SK-N-SH (cell line): ENCODE data around the gene MRPL1. TPM values are rescaled to one million over a fixed set of nuclear protein-coding genes. Genes with fewer than 3 reads are reported as not detected.

Source experiments
- CTCF ChIA-PET: fragments of 300-600, 350-600 bp; formaldehyde crosslinking; extraction: SDS; loops from one replicate; lab custom pipeline; 2021; lab: Yijun Ruan, JAX
- POLR2A ChIA-PET: fragments of 350-600 bp; sonication (Branson Sonifier 250); formaldehyde crosslinking; extraction: SDS; loops from one replicate; lab custom pipeline; 2020; ENCODE audit warnings: antibody characterized with exemption, inconsistent platforms; lab: Yijun Ruan, JAX
- DNase-seq: peaks from one replicate; pipeline ENCODE4 v3.0.0; 2012
- H2AFZ ChIP-seq: fragments of 200-600 bp; sonication (generic); 2 replicates; pipeline ENCODE4 v1.8.1; 2016; ENCODE audit warnings: antibody characterized with exemption, mild to moderate bottlenecking, low read depth
- H3F3A ChIP-seq: fragments of 200-600 bp; sonication (generic); replicated peaks from 2 replicates; pipeline ENCODE3; 2016; ENCODE audit warnings: antibody characterized with exemption, mild to moderate bottlenecking; ENCODE audit not compliant: insufficient read depth
- H3K27ac ChIP-seq, 2 experiments: fragments of 200-500 bp in 1 of 2; fragments of 200-600 bp in 1 of 2; sonication (Bioruptor generic) in 1 of 2; sonication (generic), shearing (Covaris generic) in 1 of 2; 2 replicates each; pipeline versions ENCODE4 v1.5.1 to v1.6.1; 2014 to 2016; ENCODE audit warnings: low read depth in 2 of 2, inconsistent platforms in 1 of 2, low read length in 1 of 2, mild to moderate bottlenecking in 1 of 2, mixed read lengths in 1 of 2
- H3K27me3 ChIP-seq: fragments of 200-600 bp; sonication (generic), shearing (Covaris generic); 2 replicates; pipeline ENCODE4 v1.6.1; 2016; ENCODE audit warnings: mixed run types; ENCODE audit not compliant: insufficient read depth
- H3K36me3 ChIP-seq, 2 experiments: fragments of 200-500 bp in 1 of 2; fragments of 200-600 bp in 1 of 2; sonication (Bioruptor generic) in 1 of 2; sonication (generic) in 1 of 2; replicated peaks in 1 of 2; 2 replicates each; pipeline versions ENCODE3 to v1.5.1; 2014 to 2016; ENCODE audit warnings: low read length in 1 of 2, mild to moderate bottlenecking in 1 of 2; ENCODE audit not compliant: insufficient read depth in 2 of 2, control insufficient read depth in 1 of 2
- H3K4me1 ChIP-seq, 2 experiments: fragments of 200-500 bp in 1 of 2; fragments of 200-600 bp in 1 of 2; sonication (Bioruptor generic) in 1 of 2; sonication (generic), shearing (Covaris generic) in 1 of 2; 2 replicates each; pipeline versions ENCODE4 v1.5.1 to v1.6.1; 2014 to 2016; ENCODE audit warnings: low read depth in 1 of 2, low read length in 1 of 2, mixed run types in 1 of 2; ENCODE audit not compliant: insufficient read depth in 2 of 2, control insufficient read depth in 1 of 2
- H3K4me2 ChIP-seq: fragments of 200-600 bp; sonication (generic), shearing (Covaris generic); 2 replicates; pipeline ENCODE4 v1.6.1; 2017; ENCODE audit warnings: mixed run types
- H3K4me3 ChIP-seq, 2 experiments: fragments of 200-500 bp in 1 of 2; fragments of 200-600 bp in 1 of 2; sonication (Bioruptor generic) in 1 of 2; sonication (generic), shearing (Covaris generic) in 1 of 2; 2 replicates each; pipeline versions ENCODE4 v1.5.1 to v1.8.1; 2014 to 2016; ENCODE audit warnings: low read depth in 2 of 2, inconsistent platforms in 1 of 2, low read length in 1 of 2, mild to moderate bottlenecking in 1 of 2, mixed read lengths in 1 of 2, moderate library complexity in 1 of 2
- H3K79me2 ChIP-seq: fragments of 200-600 bp; sonication (generic); 2 replicates; pipeline ENCODE4 v1.8.1; 2017; ENCODE audit warnings: mild to moderate bottlenecking; ENCODE audit not compliant: insufficient read depth
- H3K9ac ChIP-seq: fragments of 200-600 bp; sonication (generic); 2 replicates; pipeline ENCODE4 v1.6.1; 2017; ENCODE audit warnings: mixed run types
- H3K9me2 ChIP-seq: fragments of 200-600 bp; sonication (generic); 2 replicates; pipeline ENCODE4 v1.6.1; 2017; ENCODE audit warnings: mixed run types
- H3K9me3 ChIP-seq: fragments of 200-600 bp; sonication (generic); 2 replicates; pipeline ENCODE4 v1.6.1; 2017; ENCODE audit warnings: mixed run types, mild to moderate bottlenecking, moderate library complexity
- H4K20me1 ChIP-seq: fragments of 200-600 bp; sonication (generic); 2 replicates; pipeline ENCODE4 v1.6.1; 2017; ENCODE audit warnings: mild to moderate bottlenecking, mixed run types; ENCODE audit not compliant: insufficient read depth
- CHD2 ChIP-seq: fragments of 150-350 bp; IDR thresholded peaks from 2 replicates; pipeline ENCODE4 v1.6.1; 2018; ENCODE audit warnings: low read length; ENCODE audit not compliant: partially characterized antibody
- CTCF ChIP-seq: fragments of 200-600 bp; sonication (generic); IDR thresholded peaks from 2 replicates; pipeline ENCODE4 v1.6.1; 2017; ENCODE audit warnings: antibody characterized with exemption, mild to moderate bottlenecking, moderate library complexity
- ELF1 ChIP-seq: IDR thresholded peaks from 2 replicates; pipeline ENCODE4 v1.4.0; 2012
- EP300 ChIP-seq, 2 experiments: IDR thresholded peaks; 2 replicates each; pipeline versions ENCODE4 v1.4.0 to v1.6.1; 2012; ENCODE audit warnings: borderline replicate concordance in 1 of 2, low read depth in 1 of 2, low read length in 1 of 2
- EZH2phosphoT487 ChIP-seq: fragments of 200-600 bp; sonication (generic); IDR thresholded peaks from 2 replicates; pipeline ENCODE4 v1.6.1; 2017; ENCODE audit warnings: low read depth, mixed run types, mild to moderate bottlenecking, antibody characterized with exemption, moderate library complexity, borderline replicate concordance
- FOSL2 ChIP-seq: IDR thresholded peaks from 2 replicates; pipeline ENCODE4 v1.4.0; 2012; ENCODE audit warnings: low read depth, mild to moderate bottlenecking, moderate library complexity, borderline replicate concordance
- FOXM1 ChIP-seq: IDR thresholded peaks from 2 replicates; pipeline ENCODE4 v1.4.0; 2012; ENCODE audit warnings: low read depth, mild to moderate bottlenecking
- JUND ChIP-seq: IDR thresholded peaks from 2 replicates; pipeline ENCODE4 v1.4.0; 2012
- MEF2A ChIP-seq: IDR thresholded peaks from 2 replicates; pipeline ENCODE4 v1.4.0; 2012; ENCODE audit warnings: low read depth, borderline replicate concordance
- MXI1 ChIP-seq: IDR thresholded peaks from 2 replicates; pipeline ENCODE4 v1.6.1; 2012; ENCODE audit warnings: mild to moderate bottlenecking, low read depth, low read length, improper control_type of control experiment
- NRF1 ChIP-seq: IDR thresholded peaks from 2 replicates; pipeline ENCODE4 v1.6.1; 2012; ENCODE audit warnings: low read depth, mild to moderate bottlenecking, low read length
- RAD21 ChIP-seq: IDR thresholded peaks from 2 replicates; pipeline ENCODE4 v1.6.1; 2012; ENCODE audit warnings: mild to moderate bottlenecking, low read length
- RCOR1 ChIP-seq: fragments of 150-350 bp; IDR thresholded peaks from 2 replicates; pipeline ENCODE4 v1.6.1; 2017; ENCODE audit warnings: antibody characterized with exemption, low read length
- REST ChIP-seq: IDR thresholded peaks from 2 replicates; pipeline ENCODE4 v1.6.1; 2012; ENCODE audit warnings: mild to moderate bottlenecking, low read depth, low read length, moderate library complexity
- RFX5 ChIP-seq: IDR thresholded peaks from 2 replicates; pipeline ENCODE4 v1.6.1; 2012; ENCODE audit warnings: mild to moderate bottlenecking, improper control_type of control experiment, low read length
- SMC3 ChIP-seq: IDR thresholded peaks from 2 replicates; pipeline ENCODE4 v1.6.1; 2012; ENCODE audit warnings: low read depth, low read length, improper control_type of control experiment
- TAF1 ChIP-seq: IDR thresholded peaks from 2 replicates; pipeline ENCODE4 v1.6.1; 2012; ENCODE audit warnings: low read depth, mild to moderate bottlenecking, low read length, moderate library complexity, borderline replicate concordance
- TEAD4 ChIP-seq: IDR thresholded peaks from 2 replicates; pipeline ENCODE4 v1.4.0; 2012; ENCODE audit warnings: mild to moderate bottlenecking, borderline replicate concordance; ENCODE audit not compliant: insufficient read depth
- USF2 ChIP-seq: fragments of 150-350 bp; IDR thresholded peaks from 2 replicates; pipeline ENCODE4 v1.6.1; 2017; ENCODE audit warnings: antibody characterized with exemption, low read length, low read depth, borderline replicate concordance
- YY1 ChIP-seq: IDR thresholded peaks from 2 replicates; pipeline ENCODE4 v1.4.0; 2012; ENCODE audit warnings: low read depth, mild to moderate bottlenecking
- whole genome bisulfite sequencing: methylation state at CpG from one replicate; pipeline ENCODE4 v1.1.6; 2017; ENCODE audit warnings: low lambda C conversion rate; 5-methylcytosine and 5-hydroxymethylcytosine counted together
- polyA plus RNA-seq, 3 experiments: library from polyadenylated mRNA; depleted of rRNA; stranded (reverse); fragments of >200 nt; gene quantifications; 2 replicates each; pipeline ENCODE4 v1.2.3, GENCODE V29; 2012
- TF ChIP-seq, protein P1 (sequence below): IDR thresholded peaks from 2 replicates; pipeline ENCODE4 v1.4.0; 2012; ENCODE audit warnings: low read depth, borderline replicate concordance
- TF ChIP-seq, protein P2 (sequence below): IDR thresholded peaks from 2 replicates; pipeline ENCODE4 v1.4.0; 2012; ENCODE audit warnings: low read depth, borderline replicate concordance

The MRPL1 gene
- polyA plus RNA-seq, 1 of the 3 experiments (the other 2 are of a cell fraction): 11.0 TPM

GRCh38 chr4:77920371-77920770 is 57.7 kb downstream of the MRPL1 start (continued):
- TF ChIP-seq RFX5: no peak
- TF ChIP-seq RAD21: no peak

GRCh38 chr4:77921701-77922100 is 59.1 kb downstream of the MRPL1 start:
- WGBS: 20% methylated on average over 5 of the region's 5 CpGs
- H3K27me3 ChIP-seq: no peaks in the 10 kb centered on the region
- no peak overlapping the region for H3K4me3 ChIP-seq
- ChIA-PET CTCF (no interaction called here), POLR2A (no interaction called here)
- no peaks in the 10 kb centered on the region for H3K9me2 ChIP-seq
- no peaks in the 10 kb centered on the region for H3K79me2 ChIP-seq
- H2AFZ ChIP-seq: peak overlapping the region; percentile 43; the same call in 1 of the 2 replicates
- peaks cover 2 to 35% of the 10 kb centered on the region in 2 experiments for H3K36me3 ChIP-seq
- H3K4me1 ChIP-seq: peaks cover 0 to 32% of the 10 kb centered on the region in 2 experiments; a peak in 3 of 4 replicates
- H3K27ac ChIP-seq: peak overlapping the region in 1 of 2 experiments; percentile 93; a peak in 3 of 4 replicates
- H3K9me3 ChIP-seq: 0 out of 2 replicates have a peak, but pooled peaks cover 8% of the 10 kb centered on the region
- no peak for DNase-seq
- H3F3A ChIP-seq: peaks cover 33% of the 10 kb centered on the region
- H3K9ac ChIP-seq: peak overlapping the region; percentile 72; the same call in 1 of the 2 replicates
- peak overlapping the region; percentile 49; the same call in 1 of the 2 replicates for H3K4me2 ChIP-seq
- H4K20me1 ChIP-seq: no peaks in the 10 kb centered on the region
- TF ChIP-seq, protein P1, sequence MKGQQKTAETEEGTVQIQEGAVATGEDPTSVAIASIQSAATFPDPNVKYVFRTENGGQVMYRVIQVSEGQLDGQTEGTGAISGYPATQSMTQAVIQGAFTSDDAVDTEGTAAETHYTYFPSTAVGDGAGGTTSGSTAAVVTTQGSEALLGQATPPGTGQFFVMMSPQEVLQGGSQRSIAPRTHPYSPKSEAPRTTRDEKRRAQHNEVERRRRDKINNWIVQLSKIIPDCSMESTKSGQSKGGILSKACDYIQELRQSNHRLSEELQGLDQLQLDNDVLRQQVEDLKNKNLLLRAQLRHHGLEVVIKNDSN: no peak
- TF ChIP-seq TEAD4 (peak; percentile 78; the same call in 1 of the 2 replicates), RFX5 (no peak), SMC3 (no peak), YY1 (no peak), MEF2A (peak; percentile 67; the same call in 1 of the 2 replicates), EP300 (IDR thresholded peaks at IDR 0.05; ENCODE audit: borderline replicate concordance in 1 of 2, low read depth in 1 of 2, low read length in 1 of 2) (peak in 1 of 2 experiments; percentile 43; a peak in 1 of 4 replicates), RCOR1 (no peak), JUND (peak; percentile 96), MXI1 (no peak), FOSL2 (peak; percentile 96), NRF1 (no peak), FOXM1 (no peak), RAD21 (no peak), CHD2 (no peak), EZH2phosphoT487 (no peak), USF2 (no peak), ELF1 (peak; percentile 54), CTCF (no peak), TAF1 (no peak), REST (no peak)
- TF ChIP-seq, protein P2, sequence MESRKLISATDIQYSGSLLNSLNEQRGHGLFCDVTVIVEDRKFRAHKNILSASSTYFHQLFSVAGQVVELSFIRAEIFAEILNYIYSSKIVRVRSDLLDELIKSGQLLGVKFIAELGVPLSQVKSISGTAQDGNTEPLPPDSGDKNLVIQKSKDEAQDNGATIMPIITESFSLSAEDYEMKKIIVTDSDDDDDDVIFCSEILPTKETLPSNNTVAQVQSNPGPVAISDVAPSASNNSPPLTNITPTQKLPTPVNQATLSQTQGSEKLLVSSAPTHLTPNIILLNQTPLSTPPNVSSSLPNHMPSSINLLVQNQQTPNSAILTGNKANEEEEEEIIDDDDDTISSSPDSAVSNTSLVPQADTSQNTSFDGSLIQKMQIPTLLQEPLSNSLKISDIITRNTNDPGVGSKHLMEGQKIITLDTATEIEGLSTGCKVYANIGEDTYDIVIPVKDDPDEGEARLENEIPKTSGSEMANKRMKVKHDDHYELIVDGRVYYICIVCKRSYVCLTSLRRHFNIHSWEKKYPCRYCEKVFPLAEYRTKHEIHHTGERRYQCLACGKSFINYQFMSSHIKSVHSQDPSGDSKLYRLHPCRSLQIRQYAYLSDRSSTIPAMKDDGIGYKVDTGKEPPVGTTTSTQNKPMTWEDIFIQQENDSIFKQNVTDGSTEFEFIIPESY: no peak
